ENCODE results near the gene ELN. TPM values are rescaled to one million over a fixed set of nuclear protein-coding genes. Genes with fewer than 3 reads are reported as not detected.
A peak's percentile ranks its signal among the peaks of the same experiment; 100 is the strongest.

The ELN gene
- total and polyA plus RNA-seq, 2 of the 4 experiments (the other 2 are of a cell fraction), result 2.2 to 14.3 TPM

DNA sequence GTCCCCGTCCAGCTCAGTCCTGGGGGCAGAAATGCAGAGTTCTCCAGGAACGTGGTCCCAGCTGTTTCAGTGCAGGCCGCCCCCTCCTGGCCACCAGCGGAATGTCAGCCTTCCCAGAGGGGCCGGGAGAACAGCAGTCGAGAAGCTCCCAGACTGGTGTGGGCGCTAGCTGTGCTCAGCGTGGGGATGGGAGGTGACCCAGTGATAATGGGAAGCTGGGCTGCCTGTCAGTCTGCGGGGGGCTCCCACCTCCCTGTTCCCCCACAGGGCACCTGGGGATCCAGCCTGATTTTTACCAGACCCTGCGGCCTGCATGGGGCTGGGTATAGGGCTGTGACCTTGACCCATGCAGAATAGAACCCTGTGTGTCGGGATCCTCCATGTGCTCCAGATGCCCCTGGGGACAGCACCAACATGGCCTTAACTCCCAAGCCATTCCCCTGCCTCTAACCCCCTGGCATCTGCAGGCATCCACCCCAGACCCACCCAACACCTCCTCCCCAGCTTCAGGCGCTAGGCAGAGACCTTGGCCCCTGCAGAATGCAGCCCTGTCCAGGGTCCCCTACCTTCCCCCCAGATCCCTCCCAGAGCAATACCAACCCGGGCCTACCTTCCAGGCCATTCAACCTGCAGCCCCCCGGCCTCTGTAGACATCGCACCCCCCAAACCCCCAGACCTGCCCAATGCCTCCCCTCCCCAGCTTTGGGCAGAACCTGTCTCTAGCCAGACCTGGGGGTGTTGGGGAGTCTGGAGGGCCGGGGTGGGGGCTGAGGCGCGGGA, 880 bp upstream of the ELN start:
- intact Hi-C loops (cut with micrococcal nuclease), result loop anchor here (1.0 kb wide), 1 partner anchor 161 kb away; no protein-coding TSS in a partner anchor
- no peaks in the 10 kb centered on the region for H3K9me3 ChIP-seq (ENCODE audit: control insufficient read depth, insufficient read depth, low read length)
- in situ Hi-C loops (cut with MboI; ENCODE audit: low sequenced_read_pairs), result no loop called here
- no peak overlapping the region for H3K4me2 ChIP-seq (ENCODE audit: low read depth, low read length)
- peaks cover 11% of the 10 kb centered on the region for H3K9me1 ChIP-seq (ENCODE audit: insufficient read depth, low read length)
- peak overlapping the region; percentile 85 for H2BK120ac ChIP-seq (ENCODE audit: low read depth, low read length)
- H3K56ac ChIP-seq (ENCODE audit: extremely low read depth, insufficient read depth, low read length), result no peak overlapping the region
- H3K4me3 ChIP-seq (ENCODE audit: insufficient read depth, low read depth, low read length), result no peak overlapping the region
- H3K27me3 ChIP-seq (ENCODE audit: control insufficient read depth, insufficient read depth, low read length), result no peaks in the 10 kb centered on the region
- BruUV-seq (replicated peaks), result no TSS peak
- peak overlapping the region; percentile 18 to 38; a peak in 2 of 4 replicates for H4K8ac ChIP-seq (ENCODE audit: low read depth in 2 of 2, low read length in 2 of 2)
- TF ChIP-seq, protein P1, sequence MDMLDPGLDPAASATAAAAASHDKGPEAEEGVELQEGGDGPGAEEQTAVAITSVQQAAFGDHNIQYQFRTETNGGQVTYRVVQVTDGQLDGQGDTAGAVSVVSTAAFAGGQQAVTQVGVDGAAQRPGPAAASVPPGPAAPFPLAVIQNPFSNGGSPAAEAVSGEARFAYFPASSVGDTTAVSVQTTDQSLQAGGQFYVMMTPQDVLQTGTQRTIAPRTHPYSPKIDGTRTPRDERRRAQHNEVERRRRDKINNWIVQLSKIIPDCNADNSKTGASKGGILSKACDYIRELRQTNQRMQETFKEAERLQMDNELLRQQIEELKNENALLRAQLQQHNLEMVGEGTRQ (IDR thresholded peaks at IDR 0.05; ENCODE audit: low read depth, low read length), result no peak
- TF ChIP-seq RAD21 (IDR thresholded peaks at IDR 0.05; ENCODE audit: low read length) (peak; percentile 78), SMC3 (IDR thresholded peaks at IDR 0.05; ENCODE audit: low read depth, low read length) (peak; percentile 85)
- TF ChIP-seq, protein P2, sequence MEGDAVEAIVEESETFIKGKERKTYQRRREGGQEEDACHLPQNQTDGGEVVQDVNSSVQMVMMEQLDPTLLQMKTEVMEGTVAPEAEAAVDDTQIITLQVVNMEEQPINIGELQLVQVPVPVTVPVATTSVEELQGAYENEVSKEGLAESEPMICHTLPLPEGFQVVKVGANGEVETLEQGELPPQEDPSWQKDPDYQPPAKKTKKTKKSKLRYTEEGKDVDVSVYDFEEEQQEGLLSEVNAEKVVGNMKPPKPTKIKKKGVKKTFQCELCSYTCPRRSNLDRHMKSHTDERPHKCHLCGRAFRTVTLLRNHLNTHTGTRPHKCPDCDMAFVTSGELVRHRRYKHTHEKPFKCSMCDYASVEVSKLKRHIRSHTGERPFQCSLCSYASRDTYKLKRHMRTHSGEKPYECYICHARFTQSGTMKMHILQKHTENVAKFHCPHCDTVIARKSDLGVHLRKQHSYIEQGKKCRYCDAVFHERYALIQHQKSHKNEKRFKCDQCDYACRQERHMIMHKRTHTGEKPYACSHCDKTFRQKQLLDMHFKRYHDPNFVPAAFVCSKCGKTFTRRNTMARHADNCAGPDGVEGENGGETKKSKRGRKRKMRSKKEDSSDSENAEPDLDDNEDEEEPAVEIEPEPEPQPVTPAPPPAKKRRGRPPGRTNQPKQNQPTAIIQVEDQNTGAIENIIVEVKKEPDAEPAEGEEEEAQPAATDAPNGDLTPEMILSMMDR (conservative IDR thresholded peaks at IDR 0.05; ENCODE audit: low read depth, low read length), result peak; percentile 89
- H2AFZ ChIP-seq (replicated peaks; ENCODE audit: low read length, poor library complexity), result peak overlapping the region; percentile 80
- no peak overlapping the region for H2BK5ac ChIP-seq (ENCODE audit: low read depth, low read length, poor library complexity, severe bottlenecking)
- peak overlapping the region; percentile 85 for H3K4ac ChIP-seq (ENCODE audit: low read depth, low read length)
- H4K20me1 ChIP-seq (ENCODE audit: insufficient read depth, low read length), result no peaks in the 10 kb centered on the region
- H2BK15ac ChIP-seq (ENCODE audit: low read depth, low read length), result no peak overlapping the region
- ChIA-PET CTCF (interaction anchor here (0.6 to 1.6 kb wide), 18 partner anchors 9 to 261 kb away, joined by 3 to 13 read pairs (median 4); no protein-coding TSS in a partner anchor), POLR2A (ENCODE audit: unreplicated experiment) (interaction anchor here (0.5 kb wide), 1 partner anchor 184 kb away, joined by 7 read pairs; no protein-coding TSS in a partner anchor)
- H3K14ac ChIP-seq (replicated peaks; ENCODE audit: low read depth, low read length), result no peak overlapping the region
- peak overlapping the region; percentile 69; the same call in 1 of the 2 replicates for H2AK5ac ChIP-seq (ENCODE audit: low read depth, low read length)
- H3K9ac ChIP-seq (ENCODE audit: low read depth, low read length), result no peak overlapping the region
- whole genome bisulfite sequencing, 2 experiments (ENCODE audit: extremely low coverage in 2 of 2, insufficient read length in 1 of 2), result 12% methylated on average over 6 of the region's 18 CpGs; no CpG with 5 or more reads in 1 of the 2 experiments
- peak overlapping the region; percentile 59 for H4K91ac ChIP-seq (ENCODE audit: insufficient read depth, low read depth, low read length)
- peaks cover 0 to 10% of the 10 kb centered on the region in 2 experiments; a peak in 1 of 4 replicates for H3K79me1 ChIP-seq (ENCODE audit: low read depth in 1 of 2, low read length in 2 of 2)
- no peak overlapping the region for H3K23ac ChIP-seq (ENCODE audit: low read depth, low read length)
- no peaks in the 10 kb centered on the region for H3K36me3 ChIP-seq (ENCODE audit: control insufficient read depth, insufficient read depth, low read length)
- H4K5ac ChIP-seq (ENCODE audit: low read depth, low read length), result no peak overlapping the region
- ATAC-seq (ENCODE audit: low read depth), result peak; percentile 89
- H3K27ac ChIP-seq (ENCODE audit: insufficient read depth, low read length), result no peak overlapping the region
- peaks cover 33% of the 10 kb centered on the region for H3K4me1 ChIP-seq (ENCODE audit: control insufficient read depth, insufficient read depth, low read length)
- DNase-seq, result peak; percentile 46
- H2AK9ac ChIP-seq (replicated peaks; ENCODE audit: low read depth, low read length, poor library complexity), result peak overlapping the region; percentile 17
- dilution Hi-C loops (cut with HindIII; ENCODE audit: low sequenced_read_pairs, unreplicated experiment), result no loop called here
- peak overlapping the region; percentile 94 for H2BK20ac ChIP-seq (ENCODE audit: low read depth, low read length)
- no peak overlapping the region for H3K18ac ChIP-seq (ENCODE audit: low read depth, low read length)

Data from IMR-90 (cell line).